Keratinocyte (primary cell): Measurements from ENCODE around the gene NCLN. TPM values are rescaled to one million over a fixed set of nuclear protein-coding genes. Genes with fewer than 3 reads are reported as not detected.
"Not testable (repeated sequence)": the region's sequence is repeated elsewhere in the genome, so short reads cannot be mapped to it uniquely, and the experiment has no call there.

Experiments
- DNase-seq: peaks from one replicate; pipeline ENCODE4 v3.0.0-alpha.2; 2011; ENCODE audit warnings: low read depth, missing footprints, low spot score
- FAIRE-seq: peaks from 2 replicates; lab custom pipeline; 2011; peaks lifted over from hg19 to GRCh38; lab: Jason Lieb, UNC
- H2AFZ ChIP-seq: 2 replicates; pipeline ENCODE4 v1.6.0; 2012; ENCODE audit warnings: low read length, control low read depth, inconsistent platforms; ENCODE audit not compliant: control insufficient read depth
- H3K27ac ChIP-seq: 2 replicates; pipeline ENCODE4 v1.5.1; 2011; ENCODE audit warnings: low read length; ENCODE audit not compliant: control insufficient read depth, insufficient read depth
- H3K27me3 ChIP-seq: 3 replicates; pipeline ENCODE4 v1.6.0; 2011; ENCODE audit warnings: low read length; ENCODE audit not compliant: control insufficient read depth, insufficient read depth; ENCODE audit errors: extremely low read depth
- H3K36me3 ChIP-seq, 2 experiments: 2 replicates in 1 of 2; 3 replicates in 1 of 2; pipeline ENCODE4 v1.5.1; 2011; ENCODE audit warnings: low read length in 2 of 2, mild to moderate bottlenecking in 1 of 2; ENCODE audit not compliant: control insufficient read depth in 2 of 2, insufficient read depth in 2 of 2; ENCODE audit errors: extremely low read depth in 1 of 2
- H3K4me1 ChIP-seq: 3 replicates; pipeline ENCODE4 v1.5.1; 2011; ENCODE audit warnings: low read length; ENCODE audit not compliant: control insufficient read depth, insufficient read depth; ENCODE audit errors: extremely low read depth
- H3K4me2 ChIP-seq: 3 replicates; pipeline ENCODE4 v1.6.0; 2011; ENCODE audit warnings: low read depth, low read length; ENCODE audit not compliant: control insufficient read depth, insufficient read depth; ENCODE audit errors: extremely low read depth
- H3K4me3 ChIP-seq, 3 experiments: fragments of 200-600 bp in 1 of 3; sonication (generic) in 1 of 3; 2 replicates in 2 of 3; 3 replicates in 1 of 3; pipeline ENCODE4 v1.5.1; 2011 to 2016; ENCODE audit warnings: low read length in 3 of 3, mild to moderate bottlenecking in 3 of 3, control low read depth in 2 of 3, inconsistent platforms in 1 of 3, low read depth in 1 of 3, mixed read lengths in 1 of 3, mixed run types in 1 of 3, moderate library complexity in 1 of 3; ENCODE audit not compliant: control insufficient read depth in 2 of 3, insufficient read depth in 2 of 3; ENCODE audit errors: extremely low read depth in 1 of 3
- H3K79me2 ChIP-seq: 2 replicates; pipeline ENCODE4 v1.6.0; 2012; ENCODE audit warnings: low read length; ENCODE audit not compliant: control insufficient read depth, insufficient read depth
- H3K9ac ChIP-seq: 3 replicates; pipeline ENCODE4 v1.6.0; 2011; ENCODE audit warnings: low read length; ENCODE audit not compliant: control insufficient read depth, insufficient read depth; ENCODE audit errors: extremely low read depth
- H3K9me1 ChIP-seq: 3 replicates; pipeline ENCODE4 v1.6.0; 2011; ENCODE audit warnings: low read length; ENCODE audit not compliant: control insufficient read depth, insufficient read depth; ENCODE audit errors: extremely low read depth
- H3K9me3 ChIP-seq: 2 replicates; pipeline ENCODE4 v1.5.1; 2012; ENCODE audit warnings: low read depth, low read length; ENCODE audit not compliant: control insufficient read depth
- H4K20me1 ChIP-seq: 3 replicates; pipeline ENCODE4 v1.6.0; 2011; ENCODE audit warnings: low read length; ENCODE audit not compliant: control insufficient read depth, insufficient read depth; ENCODE audit errors: extremely low read depth
- CTCF ChIP-seq, 3 experiments: IDR thresholded peaks in 1 of 3; conservative IDR thresholded peaks in 1 of 3; optimal IDR thresholded peaks in 1 of 3; 2 replicates in 2 of 3; 3 replicates in 1 of 3; pipeline versions ENCODE3 to v1.5.1; 2011; ENCODE audit warnings: low read length in 3 of 3, mild to moderate bottlenecking in 3 of 3, moderate library complexity in 2 of 3, control low read depth in 1 of 3, inconsistent platforms in 1 of 3; ENCODE audit not compliant: insufficient read depth in 2 of 3; ENCODE audit errors: extremely low read depth in 1 of 3
- EZH2 ChIP-seq: IDR thresholded peaks from one replicate; pipeline ENCODE4 v1.6.1; 2012; ENCODE audit warnings: inconsistent platforms, mild to moderate bottlenecking, low read length, moderate library complexity
- dilution Hi-C: fragments of 300-500 bp; cut with MboI; formaldehyde crosslinking; loops from one replicate; pipeline ENCODE4 v1.7.0; 2020; ENCODE audit warnings: low sequenced_read_pairs; ENCODE audit not compliant: extremely low pct_ligation_motif_present
- polyA plus RNA-seq, 5 experiments: library from polyadenylated mRNA; depleted of rRNA in 3 of 5; stranded (reverse) in 3 of 5; stranded (forward) in 1 of 5; unstranded in 1 of 5; fragments of >200 nt; gene quantifications; 1 replicate in 1 of 5; 2 replicates in 3 of 5; 3 replicates in 1 of 5; pipeline versions ENCODE4 v1.2.1 to v1.2.3, GENCODE V29; 2011 to 2012; ENCODE audit warnings: missing spikeins in 2 of 5, low read depth in 1 of 5, low replicate concordance in 1 of 5

NCLN gene
- polyA plus RNA-seq, 1 donor (not counting 4 experiments of a cell fraction or from before 2014, with no cell fraction given): 40.5 TPM

DNA sequence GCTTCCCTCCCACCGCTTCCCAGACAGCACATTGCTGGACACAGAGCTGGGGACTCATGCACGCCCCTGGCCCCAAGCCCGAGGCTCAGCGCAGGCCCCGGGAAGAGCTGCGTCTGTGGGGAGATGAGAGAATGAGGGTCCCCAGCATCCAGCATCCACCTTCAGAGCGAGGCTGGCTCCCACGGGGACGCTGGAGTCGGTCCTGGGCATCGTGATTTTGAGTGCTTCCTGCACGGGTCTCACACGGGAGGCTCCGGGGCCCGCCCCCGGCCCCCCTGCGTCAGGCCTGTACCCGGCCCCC lies 4.7 kb downstream of the NCLN start:
- TF ChIP-seq CTCF (optimal IDR thresholded peaks at IDR 0.05 in 1 of 3, IDR thresholded peaks at IDR 0.05 in 1 of 3, conservative IDR thresholded peaks at IDR 0.05 in 1 of 3; ENCODE audit: extremely low read depth in 1 of 3, insufficient read depth in 2 of 3, low read length in 3 of 3) (no peak), EZH2 (no peak)
- Histone ChIP-seq H3K36me3 (peaks cover 7 to 16% of the 10 kb centered on the region in 2 experiments), H2AFZ (no peak overlapping the region), H3K79me2 (peaks cover 78% of the 10 kb centered on the region), H3K4me1 (peaks cover 16% of the 10 kb centered on the region), H4K20me1 (peaks cover 22% of the 10 kb centered on the region), H3K9me1 (no peaks in the 10 kb centered on the region), H3K9ac (no peak overlapping the region), H3K4me3 (no peak overlapping the region), H3K27ac (no peak overlapping the region), H3K27me3 (no peaks in the 10 kb centered on the region), H3K9me3 (no peaks in the 10 kb centered on the region), H3K4me2 (no peak overlapping the region)
- no peak for FAIRE-seq
- no peak for DNase-seq
- dilution Hi-C loops: no loop called here

- TF ChIP-seq EZH2 (no peak), CTCF (optimal IDR thresholded peaks at IDR 0.05 in 1 of 3, IDR thresholded peaks at IDR 0.05 in 1 of 3, conservative IDR thresholded peaks at IDR 0.05 in 1 of 3; ENCODE audit: extremely low read depth in 1 of 3, insufficient read depth in 2 of 3, low read length in 3 of 3) (no peak)
- no peaks in the 10 kb centered on the region for H3K9me3 ChIP-seq
- dilution Hi-C loops: no loop called here
- H3K79me2 ChIP-seq: peaks cover 75% of the 10 kb centered on the region
- no peak overlapping the region for H3K4me2 ChIP-seq
- peaks cover 22% of the 10 kb centered on the region for H4K20me1 ChIP-seq
- H3K4me3 ChIP-seq: no peak overlapping the region
- H3K27me3 ChIP-seq: no peaks in the 10 kb centered on the region
- no peak for DNase-seq
- peaks cover 7 to 16% of the 10 kb centered on the region in 2 experiments for H3K36me3 ChIP-seq
- H3K4me1 ChIP-seq: peaks cover 16% of the 10 kb centered on the region
- no peaks in the 10 kb centered on the region for H3K9me1 ChIP-seq
- no peak for FAIRE-seq
- no peak overlapping the region for H3K9ac ChIP-seq
- no peak overlapping the region for H2AFZ ChIP-seq
- no peak overlapping the region for H3K27ac ChIP-seq
Measured at GRCh38 chr19:3190921-3191805, 5.4 kb downstream of the NCLN start.

DNA sequence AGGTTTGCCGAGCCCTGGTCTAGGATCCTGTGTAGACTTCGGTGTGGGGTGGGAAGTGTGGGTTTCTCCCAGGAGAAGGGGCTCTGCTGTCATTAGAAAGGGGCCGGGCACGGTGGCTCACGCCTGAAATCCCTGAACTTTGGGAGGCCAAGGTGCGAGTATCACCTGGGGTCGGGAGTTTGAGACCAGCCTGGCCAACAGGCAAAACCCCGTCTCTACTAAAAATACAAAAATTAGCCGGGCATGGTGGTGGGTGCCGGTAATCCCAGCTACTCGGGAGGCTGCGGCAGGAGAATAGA lies 6.0 kb downstream of the NCLN start:
- H3K9me1 ChIP-seq, H3K9ac ChIP-seq, H3K27ac ChIP-seq, FAIRE-seq, DNase-seq, H2AFZ ChIP-seq, H3K9me3 ChIP-seq, dilution Hi-C loops, H3K27me3 ChIP-seq, H3K4me3 ChIP-seq, H3K4me2 ChIP-seq: not testable (repeated sequence)
- Histone ChIP-seq H3K36me3 (peaks cover 9 to 18% of the 10 kb centered on the region in 2 experiments), H3K4me1 (peaks cover 14% of the 10 kb centered on the region), H3K79me2 (peaks cover 69% of the 10 kb centered on the region), H4K20me1 (peaks cover 22% of the 10 kb centered on the region)
